K562 (cell line): ENCODE results near the gene BSN.

Experiments
- ATF1 ChIP-seq, 2 experiments: fragments of 450-650 bp in 1 of 2; IDR thresholded peaks; 2 replicates each; pipeline ENCODE4 v1.6.1; 2016; ENCODE audit warnings: missing compliant biosample characterization in 1 of 2, missing genetic modification characterization in 1 of 2
- CBX5 ChIP-seq: IDR thresholded peaks from 2 replicates; pipeline ENCODE4 v1.6.1; 2014; ENCODE audit warnings: low read depth, borderline replicate concordance
- ZBTB7A ChIP-seq: IDR thresholded peaks from 2 replicates; pipeline ENCODE4 v1.6.1; 2011; ENCODE audit warnings: low read depth, mild to moderate bottlenecking, low read length, moderate library complexity, borderline replicate concordance; ENCODE audit not compliant: control insufficient read depth
- ZNF121 ChIP-seq: sonication (generic); formaldehyde crosslinking; conservative IDR thresholded peaks from 2 replicates; pipeline ENCODE4 v1.8.0; 2022; ENCODE audit warnings: missing genetic modification reagents
- TF ChIP-seq, protein P1 (sequence below): fragments of 250-450 bp; sonication (Bioruptor Pico); IDR thresholded peaks from 2 replicates; pipeline ENCODE4 v1.5.0; 2021; ENCODE audit warnings: mild to moderate bottlenecking, moderate library complexity
- TF ChIP-seq, protein P2 (sequence below), 2 experiments: fragments of 200-800 bp in 1 of 2; sonication (Bioruptor generic) in 1 of 2; sonication (generic) in 1 of 2; formaldehyde crosslinking in 1 of 2; IDR thresholded peaks in 1 of 2; conservative IDR thresholded peaks in 1 of 2; 2 replicates each; pipeline versions ENCODE4 v1.5.0 to v1.6.1; 2016 to 2020; ENCODE audit warnings: missing compliant biosample characterization in 1 of 2, missing genetic modification characterization in 1 of 2, missing genetic modification reagents in 1 of 2
- TF ChIP-seq, protein P3 (sequence below): sonication (generic); formaldehyde crosslinking; IDR thresholded peaks from 2 replicates; pipeline ENCODE4 v1.8.1; 2023; ENCODE audit warnings: mild to moderate bottlenecking, missing genetic modification reagents, moderate library complexity

DNA sequence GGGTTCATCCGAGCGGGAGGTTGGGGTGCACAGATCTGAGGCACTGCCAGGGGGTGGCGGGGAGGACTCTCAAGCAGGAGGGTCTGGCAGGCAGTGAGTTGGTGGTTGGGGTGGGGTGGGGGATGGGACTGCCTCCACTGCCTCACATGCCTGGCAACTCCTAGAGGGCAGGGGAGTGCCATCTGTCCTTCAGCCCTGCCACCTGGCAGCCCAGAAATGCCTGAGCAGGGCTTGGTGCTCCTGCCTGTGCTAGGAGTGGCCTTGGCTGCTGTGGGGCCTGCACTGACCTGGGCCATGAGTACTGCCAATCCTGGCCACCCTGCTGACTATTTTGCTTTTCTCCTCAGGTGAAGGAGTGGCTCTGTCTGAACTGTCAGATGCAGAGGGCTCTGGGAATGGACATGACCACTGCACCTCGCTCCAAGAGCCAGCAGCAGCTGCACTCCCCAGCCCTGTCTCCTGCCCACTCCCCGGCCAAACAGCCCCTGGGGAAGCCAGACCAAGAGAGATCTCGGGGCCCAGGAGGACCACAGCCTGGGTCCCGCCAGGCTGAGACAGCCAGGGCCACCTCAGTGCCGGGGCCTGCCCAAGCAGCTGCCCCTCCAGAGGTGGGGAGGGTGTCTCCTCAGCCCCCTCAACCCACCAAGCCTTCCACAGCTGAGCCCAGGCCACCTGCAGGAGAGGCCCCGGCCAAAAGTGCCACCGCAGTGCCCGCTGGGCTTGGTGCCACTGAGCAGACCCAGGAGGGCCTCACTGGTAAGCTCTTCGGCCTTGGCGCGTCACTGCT is 87.8 kb downstream of the BSN start:
- TF ChIP-seq, protein P1, sequence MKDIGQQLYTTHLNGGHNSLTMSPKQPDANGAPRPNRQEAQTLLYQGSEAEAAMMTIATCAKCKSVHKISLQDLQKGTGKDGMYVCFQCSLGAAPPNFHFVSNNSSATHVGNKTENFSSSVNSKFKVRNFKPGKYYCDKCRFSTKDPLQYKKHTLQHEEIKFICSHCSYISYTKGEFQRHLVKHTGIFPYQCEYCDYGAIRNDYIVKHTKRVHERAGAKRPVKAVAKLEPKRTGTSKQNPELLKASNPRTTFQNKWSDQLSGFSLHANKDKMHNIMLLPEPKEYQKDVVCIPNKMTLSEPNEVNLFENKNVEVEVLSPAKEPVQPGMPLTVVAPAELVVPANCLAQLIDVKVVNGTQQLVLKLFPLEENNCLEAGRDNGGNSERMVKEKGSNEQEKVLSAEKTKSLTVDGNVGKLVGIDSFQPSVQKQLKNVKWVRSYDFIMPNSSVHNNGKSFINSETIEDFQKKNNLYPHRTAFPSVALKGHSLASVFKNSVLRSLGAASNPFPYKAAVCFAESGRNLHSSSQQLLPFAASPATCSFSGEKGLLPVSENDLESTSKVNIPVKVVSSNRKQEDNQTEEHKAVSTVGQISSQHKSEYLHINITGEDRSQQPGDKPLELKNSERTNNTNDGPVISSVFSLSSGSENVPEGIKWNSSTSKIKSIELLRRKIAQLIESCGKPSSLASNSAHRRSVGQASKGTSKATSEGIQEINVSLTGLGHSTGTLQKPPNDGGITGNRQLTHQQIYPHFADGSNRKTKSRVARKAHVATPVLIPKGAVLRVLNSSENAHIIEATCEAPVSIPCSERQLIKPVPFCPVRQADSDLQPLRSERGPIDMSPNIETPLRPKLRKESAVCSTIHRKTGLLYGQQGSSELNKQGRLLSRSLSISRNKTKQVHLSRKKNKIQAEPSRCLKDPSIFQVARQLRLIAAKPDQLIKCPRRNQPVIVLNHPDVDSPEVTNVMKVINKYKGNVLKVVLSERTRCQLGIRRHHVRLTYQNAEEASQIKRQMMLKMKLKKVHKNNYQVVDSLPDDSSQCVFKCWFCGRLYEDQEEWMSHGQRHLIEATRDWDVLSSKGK (CRISPR knock-in tag): no peak
- TF ChIP-seq ZNF121 (CRISPR knock-in tag) (no peak), ATF1 (CRISPR knock-in tag; IDR thresholded peaks at IDR 0.05) (no peak), ATF1 (tag; IDR thresholded peaks at IDR 0.05) (no peak), CBX5 (no peak), ZBTB7A (no peak)
- TF ChIP-seq, protein P2, sequence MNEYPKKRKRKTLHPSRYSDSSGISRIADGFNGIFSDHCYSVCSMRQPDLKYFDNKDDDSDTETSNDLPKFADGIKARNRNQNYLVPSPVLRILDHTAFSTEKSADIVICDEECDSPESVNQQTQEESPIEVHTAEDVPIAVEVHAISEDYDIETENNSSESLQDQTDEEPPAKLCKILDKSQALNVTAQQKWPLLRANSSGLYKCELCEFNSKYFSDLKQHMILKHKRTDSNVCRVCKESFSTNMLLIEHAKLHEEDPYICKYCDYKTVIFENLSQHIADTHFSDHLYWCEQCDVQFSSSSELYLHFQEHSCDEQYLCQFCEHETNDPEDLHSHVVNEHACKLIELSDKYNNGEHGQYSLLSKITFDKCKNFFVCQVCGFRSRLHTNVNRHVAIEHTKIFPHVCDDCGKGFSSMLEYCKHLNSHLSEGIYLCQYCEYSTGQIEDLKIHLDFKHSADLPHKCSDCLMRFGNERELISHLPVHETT (CRISPR knock-in tag; conservative IDR thresholded peaks at IDR 0.05 in 1 of 2, IDR thresholded peaks at IDR 0.05 in 1 of 2): no peak
- TF ChIP-seq, protein P3, sequence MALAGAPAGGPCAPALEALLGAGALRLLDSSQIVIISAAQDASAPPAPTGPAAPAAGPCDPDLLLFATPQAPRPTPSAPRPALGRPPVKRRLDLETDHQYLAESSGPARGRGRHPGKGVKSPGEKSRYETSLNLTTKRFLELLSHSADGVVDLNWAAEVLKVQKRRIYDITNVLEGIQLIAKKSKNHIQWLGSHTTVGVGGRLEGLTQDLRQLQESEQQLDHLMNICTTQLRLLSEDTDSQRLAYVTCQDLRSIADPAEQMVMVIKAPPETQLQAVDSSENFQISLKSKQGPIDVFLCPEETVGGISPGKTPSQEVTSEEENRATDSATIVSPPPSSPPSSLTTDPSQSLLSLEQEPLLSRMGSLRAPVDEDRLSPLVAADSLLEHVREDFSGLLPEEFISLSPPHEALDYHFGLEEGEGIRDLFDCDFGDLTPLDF (CRISPR knock-in tag): no peak
